GM12878 (cell line): ENCODE data around the gene PURA. TPM values are rescaled to one million over a fixed set of nuclear protein-coding genes. Genes with fewer than 3 reads are reported as not detected.

ENCODE experiments used
- ATAC-seq: fragments of 200-7000 bp; cut with Tn5 transposase; 3 replicates; pipeline ENCODE4 v1.9.1; 2020; ENCODE audit warnings: mild to moderate bottlenecking, moderate library complexity
- BruUV-seq: library from RNA; stranded (reverse); fragments of 400-500 nt; replicated peaks from 2 replicates; lab custom pipeline; 2021; lab: Mats Ljungman, UMichigan
- CTCF ChIA-PET: fragments of 300-600 bp; sonication (Branson Sonifier 250); formaldehyde crosslinking; extraction: SDS; loops from one replicate; lab custom pipeline; 2021; ENCODE audit warnings: inconsistent platforms; lab: Yijun Ruan, JAX
- POLR2A ChIA-PET: fragments of 350-600 bp; formaldehyde crosslinking; extraction: SDS; loops from one replicate; lab custom pipeline; 2021; ENCODE audit warnings: inconsistent platforms; lab: Charles Lee
- RAD21 ChIA-PET: fragments of 300-600 bp; sonication (Branson Sonifier 250); formaldehyde crosslinking; loops from one replicate; lab custom pipeline; 2023; ENCODE audit warnings: antibody characterized with exemption; ENCODE audit not compliant: unreplicated experiment; lab: Charles Lee
- SMC1A ChIA-PET: fragments of 300-600 bp; sonication (Branson Sonifier 250); formaldehyde crosslinking; loops from one replicate; lab custom pipeline; 2023; ENCODE audit not compliant: unreplicated experiment, uncharacterized antibody; lab: Charles Lee
- DNase-seq: peaks from one replicate; pipeline ENCODE4 v3.0.0-alpha.2; 2011; ENCODE audit warnings: low read depth, low spot score
- FAIRE-seq: peaks from 3 replicates; lab custom pipeline; 2011; peaks lifted over from hg19 to GRCh38; lab: Jason Lieb, UNC
- H2AFZ ChIP-seq: 2 replicates; pipeline ENCODE4 v1.6.0; 2011; ENCODE audit warnings: low read depth, low read length, control low read depth; ENCODE audit not compliant: control insufficient read depth
- H3K27ac ChIP-seq: 2 replicates; pipeline ENCODE4 v1.5.1; 2011; ENCODE audit warnings: control low read depth; ENCODE audit not compliant: control insufficient read depth, insufficient read depth
- H3K27me3 ChIP-seq, 2 experiments: replicated peaks in 1 of 2; 2 replicates each; pipeline versions ENCODE4 v1.6.0 to v1.6.1; 2011; ENCODE audit warnings: low read length in 1 of 2; ENCODE audit not compliant: control insufficient read depth in 2 of 2, insufficient read depth in 2 of 2
- H3K36me3 ChIP-seq, 2 experiments: 2 replicates each; pipeline ENCODE4 v1.5.1; 2011; ENCODE audit warnings: low read length in 1 of 2; ENCODE audit not compliant: control insufficient read depth in 2 of 2, insufficient read depth in 2 of 2
- H3K4me1 ChIP-seq: 2 replicates; pipeline ENCODE4 v1.6.1; 2011; ENCODE audit warnings: mild to moderate bottlenecking, low read length, moderate library complexity, mixed read lengths; ENCODE audit not compliant: control insufficient read depth, insufficient read depth
- H3K4me2 ChIP-seq: 2 replicates; pipeline ENCODE4 v1.6.0; 2011; ENCODE audit warnings: control low read depth; ENCODE audit not compliant: control insufficient read depth, insufficient read depth
- H3K4me3 ChIP-seq: fragments of 200-600 bp; sonication (generic); 2 replicates; pipeline ENCODE4 v1.5.1; 2016
- H3K79me2 ChIP-seq: 2 replicates; pipeline ENCODE4 v1.6.0; 2011; ENCODE audit warnings: low read length; ENCODE audit not compliant: control insufficient read depth, insufficient read depth
- H3K9ac ChIP-seq: 2 replicates; pipeline ENCODE4 v1.8.0; 2011; ENCODE audit warnings: low read length, control low read depth, mixed read lengths; ENCODE audit not compliant: control insufficient read depth, insufficient read depth
- H3K9me3 ChIP-seq: replicated peaks from 3 replicates; pipeline ENCODE4 v1.5.1; 2011; ENCODE audit warnings: mild to moderate bottlenecking, low read length; ENCODE audit not compliant: control insufficient read depth, insufficient read depth
- H4K20me1 ChIP-seq: 2 replicates; pipeline ENCODE4 v1.6.0; 2011; ENCODE audit not compliant: control insufficient read depth, insufficient read depth
- IRF4 ChIP-seq: IDR thresholded peaks from 2 replicates; pipeline ENCODE4 v1.6.1; 2011; ENCODE audit warnings: low read depth, low read length
- RELB ChIP-seq: fragments of 450-650 bp; IDR thresholded peaks from 2 replicates; pipeline ENCODE4 v1.6.1; 2017; ENCODE audit warnings: low read depth, mild to moderate bottlenecking, moderate library complexity
- RUNX3 ChIP-seq: IDR thresholded peaks from 2 replicates; pipeline ENCODE4 v1.6.1; 2012; ENCODE audit warnings: low read length, inconsistent platforms
- WGBS: methylation state at CpG from one replicate; pipeline ENCODE4 v1.1.6; 2016; ENCODE audit warnings: low lambda C conversion rate; ENCODE audit not compliant: insufficient replicate concordance, insufficient coverage; ENCODE audit errors: missing lambda C conversion rate; 5-methylcytosine and 5-hydroxymethylcytosine counted together
- in situ Hi-C: fragments of 300-500 bp; cut with MboI; formaldehyde crosslinking; loops from 9 replicates; pipeline ENCODE4 v1.14.3; 2018; ENCODE audit warnings: mixed read lengths
- intact Hi-C: fragments of 100-400 bp; cut with micrococcal nuclease; formaldehyde crosslinking; loops from one replicate; pipeline ENCODE4 v1.14.2; 2022; ENCODE audit not compliant: unreplicated experiment
- polyA plus RNA-seq, 11 experiments: library from polyadenylated mRNA; depleted of rRNA in 4 of 11; unstranded in 6 of 11; stranded (reverse) in 5 of 11; fragments of >200 nt; fragmentation: Nextera tagmentation in 4 of 11; fragmentation: Illumina TruSeq in 1 of 11; extraction: Ambion mirVana in 4 of 11; extraction: Trizol in 1 of 11; gene quantifications; 1 replicate in 1 of 11; 2 replicates in 10 of 11; pipeline versions ENCODE4 v1.2.1 to v1.2.3, GENCODE V29; 2011 to 2016; ENCODE audit warnings: inconsistent platforms in 2 of 11, missing spikeins in 2 of 11, low read depth in 1 of 11
- total RNA-seq, 4 experiments: library from RNA; depleted of rRNA in 3 of 4; stranded (reverse); fragments of >200 nt in 3 of 4; fragmentation: Illumina TruSeq in 1 of 4; extraction: Trizol in 1 of 4; gene quantifications; 2 replicates each; pipeline versions ENCODE4 v1.2.1 to v1.2.3, GENCODE V29; 2013 to 2021

The PURA gene
- total and polyA plus RNA-seq, 10 of the 15 experiments (the other 5 are each of a cell fraction or from before 2014, with no cell fraction given) = 3.3 to 11.8 (median 5.8) TPM

- 0 out of 2 replicates have a peak, but pooled peaks have one; percentile 18 for TF ChIP-seq RELB
These were observed 53.0 kb downstream of the PURA start (continued) for GRCh38 chr5:140166911-140167310.

GRCh38 chr5:140168371-140168770, 54.5 kb downstream of the PURA start:
- in situ Hi-C loops = no loop called here

More at GRCh38 chr5:140168371-140168770, 54.5 kb downstream of the PURA start:
- H3K4me1 ChIP-seq = peaks cover 16% of the 10 kb centered on the region
- no peaks in the 10 kb centered on the region for H3K79me2 ChIP-seq
- BruUV-seq = no TSS peak
- SMC1A ChIA-PET = interaction anchor here (0.9 to 2.5 kb wide), 8 partner anchors 10 to 184 kb away, joined by 3 to 11 read pairs (median 4); no protein-coding TSS in a partner anchor
- no peak overlapping the region for H3K4me3 ChIP-seq
- intact Hi-C loops = no loop called here
- FAIRE-seq = no peak
- 95% methylated on average over 2 of the region's 2 CpGs for WGBS
- no peaks in the 10 kb centered on the region for H4K20me1 ChIP-seq
- POLR2A ChIA-PET = no interaction called here
- H2AFZ ChIP-seq = no peak overlapping the region
- no peak for TF ChIP-seq IRF4
- peak; percentile 19; the same call in 1 of the 2 replicates for TF ChIP-seq RUNX3
- TF ChIP-seq, all 136 proteins: peak for 1
- no peak; the same call in 1 of the 3 replicates for ATAC-seq
- Histone ChIP-seq H3K4me2 (no peak overlapping the region), H3K9ac (no peak overlapping the region), H3K27me3 (no peaks in the 10 kb centered on the region), H3K9me3 (no peaks in the 10 kb centered on the region), H3K27ac (no peak overlapping the region), H3K36me3 (no peaks in the 10 kb centered on the region)
- RAD21 ChIA-PET = interaction anchor here (0.9 to 2.3 kb wide), 6 partner anchors 10 to 76 kb away, joined by 3 to 14 read pairs (median 7); no protein-coding TSS in a partner anchor
- DNase-seq = no peak
- CTCF ChIA-PET = interaction anchor here (0.6 to 3.4 kb wide), 11 partner anchors 9 to 184 kb away, joined by 3 to 36 read pairs (median 8); partner anchors contain the start of gene HBEGF
